Upper lobe of left lung (tissue), 6 donors: ENCODE measurements around the gene FRYL. TPM values are rescaled to one million over a fixed set of nuclear protein-coding genes. Genes with fewer than 3 reads are reported as not detected.

Experiments
- ATAC-seq, 2 donors: fragments of 200-7000 bp; cut with Tn5 transposase; one replicate each; pipeline ENCODE4 v1.9.1; 2022; ENCODE audit warnings: mild to moderate bottlenecking in 2 of 2, moderate library complexity in 2 of 2; ENCODE audit not compliant: low FRiP score in 2 of 2
- DNase-seq, 2 donors: peaks; one replicate each; pipeline ENCODE4 v3.0.0-alpha.2; 2019 to 2020
- H3K27ac ChIP-seq, 4 donors: fragments of 200-600 bp; sonication (generic); one replicate each; pipeline ENCODE4 v1.5.1; 2016 to 2019
- H3K27me3 ChIP-seq, 4 donors: fragments of 200-600 bp; sonication (generic); one replicate each; pipeline ENCODE4 v1.5.1; 2017 to 2019
- H3K36me3 ChIP-seq, 4 donors: fragments of 200-600 bp; sonication (generic); one replicate each; pipeline ENCODE4 v1.5.1; 2016 to 2019
- H3K4me1 ChIP-seq, 4 donors: fragments of 200-600 bp; sonication (generic); one replicate each; pipeline ENCODE4 v1.5.1; 2018 to 2019
- H3K4me3 ChIP-seq, 4 donors: fragments of 200-600 bp; sonication (generic); one replicate each; pipeline ENCODE4 v1.5.1; 2017 to 2019; ENCODE audit warnings: mild to moderate bottlenecking in 2 of 4, moderate library complexity in 1 of 4
- H3K9me3 ChIP-seq, 4 donors: fragments of 200-600 bp; sonication (generic); one replicate each; pipeline ENCODE4 v1.5.1; 2018 to 2019
- EP300 ChIP-seq, 4 donors: sonication (generic); formaldehyde crosslinking; IDR thresholded peaks; one replicate each; pipeline ENCODE4 v1.5.1; 2017; ENCODE audit warnings: antibody characterized with exemption in 4 of 4, control low read depth in 2 of 4
- POLR2A ChIP-seq, 4 donors: fragments of 450-650 bp; IDR thresholded peaks; one replicate each; pipeline ENCODE4 v1.5.1; 2016 to 2017; ENCODE audit warnings: antibody characterized with exemption in 4 of 4, mild to moderate bottlenecking in 2 of 4
- POLR2AphosphoS5 ChIP-seq, 2 donors: sonication (generic); formaldehyde crosslinking; IDR thresholded peaks; one replicate each; pipeline ENCODE4 v1.5.1; 2017; ENCODE audit warnings: antibody characterized with exemption in 2 of 2
- WGBS, 2 donors: methylation state at CpG; one replicate each; pipeline ENCODE4 v1.1.5; 2017 to 2018; 5-methylcytosine and 5-hydroxymethylcytosine counted together
- total RNA-seq, 6 donors: library from RNA; depleted of rRNA in 4 of 6; stranded (reverse); fragments of >200 nt in 4 of 6; gene quantifications; one replicate each; pipeline versions ENCODE4 v1.1.0 to v1.2.1, GENCODE V29; 2016 to 2021
- TF ChIP-seq, protein P1 (sequence below), 6 experiments: fragments of 450-650 bp in 4 of 6; fragments of 200-600 bp in 2 of 6; sonication (generic) in 2 of 6; IDR thresholded peaks; one replicate each; pipeline ENCODE4 v1.5.1; 2016 to 2019; ENCODE audit warnings: antibody characterized with exemption in 6 of 6
- donor health status: DM: no; HTN: no; CAD: no; lungs with moderate emphysema.
- donor health status: DM: no; HTN: yes; CAD: no; lungs with severe emphysema.

Gene FRYL
- total RNA-seq, 6 donors from 2014 or later = 48.6 to 96.9 (median 69.2) TPM

DNA sequence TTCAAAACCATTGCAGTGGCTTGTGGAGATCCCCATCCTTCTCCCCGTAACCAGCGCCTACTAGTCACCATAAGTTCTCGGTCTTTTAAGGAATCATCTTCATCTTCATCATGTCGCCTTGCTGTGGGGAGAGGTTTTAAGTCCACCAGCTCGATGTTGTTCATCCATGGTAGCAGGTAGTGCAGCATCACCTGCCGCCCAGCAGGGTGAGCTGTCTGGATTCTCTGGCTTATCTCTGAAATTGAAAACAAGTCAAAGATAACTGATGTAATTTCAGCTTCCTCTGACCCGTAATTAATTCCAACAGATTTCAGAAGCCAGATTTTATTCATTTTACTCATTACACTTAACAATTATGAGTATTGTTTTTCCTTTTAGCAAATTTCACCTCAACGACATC, 222.6 kb downstream of the FRYL start:
- no peaks in the 10 kb centered on the region for H3K9me3 ChIP-seq
- H3K27me3 ChIP-seq = no peaks in the 10 kb centered on the region
- 92 to 94% methylated on average over 8 of the region's 8 CpGs for WGBS, 2 donors
- DNase-seq = no peak
- H3K27ac ChIP-seq = no peak overlapping the region
- peaks cover 12 to 96% (median 52%) of the 10 kb centered on the region in 4 donors for H3K36me3 ChIP-seq
- ATAC-seq = no peak
- H3K4me3 ChIP-seq = no peak overlapping the region
- no peaks in the 10 kb centered on the region for H3K4me1 ChIP-seq
- TF ChIP-seq, protein P1, sequence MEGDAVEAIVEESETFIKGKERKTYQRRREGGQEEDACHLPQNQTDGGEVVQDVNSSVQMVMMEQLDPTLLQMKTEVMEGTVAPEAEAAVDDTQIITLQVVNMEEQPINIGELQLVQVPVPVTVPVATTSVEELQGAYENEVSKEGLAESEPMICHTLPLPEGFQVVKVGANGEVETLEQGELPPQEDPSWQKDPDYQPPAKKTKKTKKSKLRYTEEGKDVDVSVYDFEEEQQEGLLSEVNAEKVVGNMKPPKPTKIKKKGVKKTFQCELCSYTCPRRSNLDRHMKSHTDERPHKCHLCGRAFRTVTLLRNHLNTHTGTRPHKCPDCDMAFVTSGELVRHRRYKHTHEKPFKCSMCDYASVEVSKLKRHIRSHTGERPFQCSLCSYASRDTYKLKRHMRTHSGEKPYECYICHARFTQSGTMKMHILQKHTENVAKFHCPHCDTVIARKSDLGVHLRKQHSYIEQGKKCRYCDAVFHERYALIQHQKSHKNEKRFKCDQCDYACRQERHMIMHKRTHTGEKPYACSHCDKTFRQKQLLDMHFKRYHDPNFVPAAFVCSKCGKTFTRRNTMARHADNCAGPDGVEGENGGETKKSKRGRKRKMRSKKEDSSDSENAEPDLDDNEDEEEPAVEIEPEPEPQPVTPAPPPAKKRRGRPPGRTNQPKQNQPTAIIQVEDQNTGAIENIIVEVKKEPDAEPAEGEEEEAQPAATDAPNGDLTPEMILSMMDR (IDR thresholded peaks at IDR 0.05) = no peak
- TF ChIP-seq EP300 (IDR thresholded peaks at IDR 0.05) (no peak), POLR2AphosphoS5 (IDR thresholded peaks at IDR 0.05) (no peak)

DNA sequence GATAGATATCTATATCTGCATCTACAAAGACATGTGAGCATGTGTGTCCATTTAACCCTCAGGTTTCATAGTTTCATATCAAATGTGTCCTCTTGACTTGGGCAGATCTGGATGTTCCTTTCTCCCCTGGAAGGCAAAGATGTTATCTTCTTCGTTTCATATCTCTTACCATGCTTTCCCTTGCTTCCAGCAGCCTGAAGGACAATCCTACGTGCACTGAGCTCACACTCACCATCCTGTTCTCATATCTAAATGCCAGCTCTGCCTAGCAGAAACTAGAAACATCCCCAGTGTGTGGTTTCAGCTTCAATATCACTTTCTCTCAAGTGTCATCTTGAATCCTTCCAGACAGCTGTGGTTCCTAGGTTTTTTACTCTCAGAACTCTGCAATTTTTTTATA, 223.8 kb downstream of the FRYL start:
- no peak for ATAC-seq
- Histone ChIP-seq H3K27me3 (no peaks in the 10 kb centered on the region), H3K4me1 (no peaks in the 10 kb centered on the region), H3K9me3 (no peaks in the 10 kb centered on the region), H3K4me3 (no peak overlapping the region), H3K27ac (no peak overlapping the region), H3K36me3 (peaks cover 12 to 96% (median 55%) of the 10 kb centered on the region in 4 donors)
- WGBS, 2 donors = 95 to 97% methylated on average over 2 of the region's 2 CpGs
- DNase-seq = no peak
- TF ChIP-seq POLR2AphosphoS5 (IDR thresholded peaks at IDR 0.05) (no peak), EP300 (IDR thresholded peaks at IDR 0.05) (no peak)
- TF ChIP-seq, protein P1 (IDR thresholded peaks at IDR 0.05) = no peak

DNA sequence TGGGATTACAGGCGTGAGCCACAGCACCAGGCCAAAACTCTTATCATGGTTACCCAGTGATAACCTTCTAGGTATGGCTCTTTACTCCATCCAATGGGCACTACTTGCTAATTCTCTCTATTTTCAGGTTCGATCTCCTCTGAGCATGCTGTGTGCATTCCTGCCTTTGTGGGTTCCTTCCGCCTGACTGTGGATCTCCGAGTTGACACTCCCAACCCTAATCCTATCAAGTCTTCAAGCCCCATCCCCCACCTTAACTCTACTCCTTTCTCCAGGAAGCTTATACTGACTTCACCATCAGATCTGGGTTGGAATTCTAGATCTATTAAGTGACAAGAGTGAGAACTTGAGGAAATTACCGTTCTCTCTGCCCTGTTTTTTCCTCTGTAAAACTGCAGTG, 225.5 kb downstream of the FRYL start:
- Histone ChIP-seq H3K4me1 (no peaks in the 10 kb centered on the region), H3K36me3 (peaks cover 13 to 96% (median 58%) of the 10 kb centered on the region in 4 donors), H3K9me3 (no peaks in the 10 kb centered on the region), H3K27me3 (no peaks in the 10 kb centered on the region), H3K27ac (no peak overlapping the region), H3K4me3 (no peak overlapping the region)
- DNase-seq (no peak), ATAC-seq (no peak)
- TF ChIP-seq POLR2A (IDR thresholded peaks at IDR 0.05) (no peak), POLR2AphosphoS5 (IDR thresholded peaks at IDR 0.05) (no peak), EP300 (IDR thresholded peaks at IDR 0.05) (no peak)
- TF ChIP-seq, protein P1 (IDR thresholded peaks at IDR 0.05) = no peak
- 98 to 100% methylated on average over 4 of the region's 5 CpGs for WGBS, 2 donors

DNA sequence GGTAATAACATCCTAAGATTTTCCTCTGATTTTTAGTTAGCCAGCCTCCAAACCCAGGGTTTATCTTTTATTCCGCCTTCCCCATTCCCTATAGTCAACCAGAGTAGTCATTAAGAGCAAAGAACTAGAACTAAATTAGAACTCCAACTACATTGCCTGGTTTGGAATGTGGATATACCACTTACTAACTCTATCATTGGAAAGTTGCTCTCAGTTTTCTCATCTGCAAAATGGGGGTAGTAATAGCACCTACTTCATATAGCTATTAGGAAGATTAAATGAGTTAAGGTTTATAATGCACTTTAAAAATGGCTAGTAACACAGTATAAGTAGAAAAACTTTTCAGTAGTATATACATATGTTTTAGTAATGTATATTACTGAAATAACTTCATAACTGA, 226.4 kb downstream of the FRYL start:
- H3K9me3 ChIP-seq = no peaks in the 10 kb centered on the region
- H3K36me3 ChIP-seq = peaks cover 16 to 100% (median 64%) of the 10 kb centered on the region in 4 donors
- no peak overlapping the region for H3K4me3 ChIP-seq
- 96 to 97% methylated on average over 1 of the region's 1 CpG for WGBS, 2 donors
- no peak overlapping the region for H3K27ac ChIP-seq
- no peaks in the 10 kb centered on the region for H3K4me1 ChIP-seq
- ATAC-seq (no peak), DNase-seq (no peak)
- no peaks in the 10 kb centered on the region for H3K27me3 ChIP-seq
- TF ChIP-seq POLR2A (IDR thresholded peaks at IDR 0.05) = no peak
- no peak for TF ChIP-seq EP300 (IDR thresholded peaks at IDR 0.05)
- no peak for TF ChIP-seq POLR2AphosphoS5 (IDR thresholded peaks at IDR 0.05)
- TF ChIP-seq, protein P1 (IDR thresholded peaks at IDR 0.05) = no peak

DNA sequence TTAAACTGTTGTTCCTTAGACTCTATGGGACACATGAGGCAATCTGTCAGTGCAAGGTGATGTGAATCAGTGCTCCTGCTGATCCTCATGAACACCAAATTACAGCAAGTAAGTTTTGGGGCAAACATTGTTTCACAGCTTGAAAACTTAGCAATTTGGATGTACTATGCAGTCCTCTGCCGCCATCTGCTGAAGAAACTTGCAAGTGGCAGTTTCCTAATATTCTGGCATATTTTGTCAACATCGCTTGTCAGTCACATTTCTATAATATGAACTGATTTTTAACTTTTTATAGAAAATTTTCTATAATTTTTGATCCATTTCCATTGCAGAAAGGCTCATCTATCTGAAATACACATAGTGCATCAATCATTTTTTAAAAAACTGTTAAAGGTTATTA, 233.7 kb downstream of the FRYL start:
- ATAC-seq (no peak), DNase-seq (no peak)

More for the DNA sequence above, 233.7 kb downstream of the FRYL start:
- no peaks in the 10 kb centered on the region for H3K4me1 ChIP-seq
- peaks cover 24 to 95% (median 60%) of the 10 kb centered on the region in 4 donors for H3K36me3 ChIP-seq
- no peaks in the 10 kb centered on the region for H3K9me3 ChIP-seq
- H3K27ac ChIP-seq = no peak overlapping the region
- H3K27me3 ChIP-seq = no peaks in the 10 kb centered on the region
- no peak for TF ChIP-seq EP300 (IDR thresholded peaks at IDR 0.05)
- TF ChIP-seq, protein P1 (IDR thresholded peaks at IDR 0.05) = peak in 5 of 6 experiments; percentile 14 to 41 (median 34)
- TF ChIP-seq POLR2AphosphoS5 (IDR thresholded peaks at IDR 0.05) = no peak
- TF ChIP-seq POLR2A (IDR thresholded peaks at IDR 0.05) = no peak
- WGBS, 2 donors = 73 to 77% methylated on average over 2 of the region's 2 CpGs
- no peak overlapping the region for H3K4me3 ChIP-seq
